Measurements from ENCODE around the gene VARS2.
"Not testable (repeated sequence)": the region's sequence is repeated elsewhere in the genome, so short reads cannot be mapped to it uniquely, and the experiment has no call there.

VARS2 gene

GRCh38 chr6:30903236-30903635 is 10.8 kb upstream of the VARS2 start:
- Histone ChIP-seq H3K4me3 (ENCODE audit: low read depth, low read length) (no peak overlapping the region), H3K9me3 (no peaks in the 10 kb centered on the region), H3K36me3 (no peaks in the 10 kb centered on the region), H3K27me3 (no peaks in the 10 kb centered on the region), H3K4me1 (no peaks in the 10 kb centered on the region)
- TF ChIP-seq, protein P1, sequence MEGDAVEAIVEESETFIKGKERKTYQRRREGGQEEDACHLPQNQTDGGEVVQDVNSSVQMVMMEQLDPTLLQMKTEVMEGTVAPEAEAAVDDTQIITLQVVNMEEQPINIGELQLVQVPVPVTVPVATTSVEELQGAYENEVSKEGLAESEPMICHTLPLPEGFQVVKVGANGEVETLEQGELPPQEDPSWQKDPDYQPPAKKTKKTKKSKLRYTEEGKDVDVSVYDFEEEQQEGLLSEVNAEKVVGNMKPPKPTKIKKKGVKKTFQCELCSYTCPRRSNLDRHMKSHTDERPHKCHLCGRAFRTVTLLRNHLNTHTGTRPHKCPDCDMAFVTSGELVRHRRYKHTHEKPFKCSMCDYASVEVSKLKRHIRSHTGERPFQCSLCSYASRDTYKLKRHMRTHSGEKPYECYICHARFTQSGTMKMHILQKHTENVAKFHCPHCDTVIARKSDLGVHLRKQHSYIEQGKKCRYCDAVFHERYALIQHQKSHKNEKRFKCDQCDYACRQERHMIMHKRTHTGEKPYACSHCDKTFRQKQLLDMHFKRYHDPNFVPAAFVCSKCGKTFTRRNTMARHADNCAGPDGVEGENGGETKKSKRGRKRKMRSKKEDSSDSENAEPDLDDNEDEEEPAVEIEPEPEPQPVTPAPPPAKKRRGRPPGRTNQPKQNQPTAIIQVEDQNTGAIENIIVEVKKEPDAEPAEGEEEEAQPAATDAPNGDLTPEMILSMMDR (IDR thresholded peaks at IDR 0.05; ENCODE audit: low read depth, low read length): no peak
- DNase-seq: no peak

DNA sequence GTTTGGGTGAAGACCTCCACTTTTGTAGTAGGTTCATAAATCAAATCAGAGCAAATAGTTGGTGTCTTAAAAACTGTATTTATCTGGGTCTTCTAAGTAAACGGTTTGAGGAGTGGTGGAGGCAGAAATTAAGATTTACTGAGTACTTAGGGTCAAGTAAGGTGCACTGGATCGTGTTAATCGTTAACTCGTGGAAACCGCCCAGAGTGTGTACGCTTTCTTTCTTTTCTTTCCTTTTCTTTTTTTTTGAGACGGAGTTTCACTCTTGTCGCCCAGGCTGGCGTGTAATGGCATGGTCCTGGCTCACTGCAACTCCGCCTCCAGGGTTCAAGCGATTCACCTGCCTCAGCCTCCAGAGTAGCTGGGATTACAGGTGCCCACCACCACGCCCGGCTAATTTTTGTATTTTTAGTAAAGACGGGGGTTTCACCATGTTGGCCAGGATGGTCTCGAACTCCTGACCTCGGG is 6.7 kb upstream of the VARS2 start:
- DNase-seq, H3K27me3 ChIP-seq, H3K4me1 ChIP-seq, H3K36me3 ChIP-seq, H3K9me3 ChIP-seq: not testable (repeated sequence)
- peak overlapping the region; percentile 99 for H3K4me3 ChIP-seq (ENCODE audit: low read depth, low read length)

DNA sequence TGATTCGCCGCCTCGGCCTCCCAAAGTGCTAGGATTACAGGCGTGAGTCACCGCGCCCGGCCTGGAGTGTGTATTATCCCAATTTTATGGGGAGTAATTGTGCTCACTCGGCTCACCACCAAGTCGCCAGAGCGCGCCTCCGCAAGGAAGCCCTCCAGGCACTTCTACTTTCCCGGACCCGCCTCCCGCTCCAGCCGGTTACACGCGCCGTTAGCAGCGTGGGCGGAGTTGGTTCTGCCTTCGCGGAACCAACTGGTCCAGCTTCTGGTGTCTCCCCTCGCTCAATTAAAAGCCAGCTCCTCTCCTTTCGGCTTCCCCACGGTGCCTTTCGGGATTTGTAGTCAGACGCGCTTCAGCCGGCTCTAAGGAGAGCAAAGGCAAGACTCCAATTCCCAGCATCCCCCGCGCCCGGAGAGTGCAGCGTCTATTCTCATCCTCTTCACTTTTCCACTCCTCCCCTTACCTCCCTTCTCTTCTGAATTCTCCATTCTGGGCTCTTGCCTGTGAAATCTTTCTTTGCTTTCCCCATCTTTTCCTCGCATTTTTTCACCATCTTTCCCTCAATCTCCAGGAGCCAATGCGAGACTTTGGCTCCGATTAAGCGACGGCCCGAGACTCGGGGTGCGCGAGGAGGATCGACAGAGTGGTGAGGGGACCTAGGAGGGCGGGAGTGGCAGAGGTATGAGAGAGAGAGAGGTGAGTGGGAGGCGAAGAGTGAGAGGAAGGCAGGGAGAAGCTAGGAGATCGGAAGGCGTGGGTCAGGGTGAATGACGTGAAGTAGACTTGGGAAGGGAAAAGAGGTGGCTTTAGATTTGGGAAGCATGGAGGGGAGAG is 6.1 kb upstream of the VARS2 start, which contains the start of gene GTF2H4:
TSS of gene GTF2H4 (plus strand) at position 450 of the 834 bp plus-strand sequence.
- no peaks in the 10 kb centered on the region for H3K9me3 ChIP-seq
- peak; percentile 97 for DNase-seq
- H3K27me3 ChIP-seq: no peaks in the 10 kb centered on the region
- H3K36me3 ChIP-seq: peaks cover 7% of the 10 kb centered on the region
- TF ChIP-seq, protein P1 (IDR thresholded peaks at IDR 0.05; ENCODE audit: low read depth, low read length): no peak
- peak within 1 kb of the TSS; percentile 99 for H3K4me3 ChIP-seq (ENCODE audit: low read depth, low read length)
- H3K4me1 ChIP-seq: no peaks in the 10 kb centered on the region

DNA sequence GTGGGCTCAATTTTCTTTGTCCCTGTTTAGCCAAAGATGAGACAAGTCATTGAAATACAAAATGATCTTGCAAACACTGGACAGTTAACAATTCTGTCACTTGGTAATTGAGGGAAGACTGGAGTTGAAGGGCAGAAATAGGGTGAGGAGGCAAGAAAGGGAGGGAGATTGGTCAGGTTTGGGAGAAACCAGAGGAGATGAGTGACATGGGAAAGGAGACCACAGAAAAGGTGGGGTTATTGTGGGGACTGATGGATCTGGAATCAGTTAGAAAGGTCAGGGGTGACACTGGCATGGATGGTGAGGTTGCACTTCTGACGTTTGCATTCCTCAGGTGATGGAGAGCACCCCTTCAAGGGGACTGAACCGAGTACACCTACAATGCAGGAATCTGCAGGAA is 5.3 kb upstream of the VARS2 start:
- H3K9me3 ChIP-seq: no peaks in the 10 kb centered on the region
- peak overlapping the region; percentile 99 for H3K4me3 ChIP-seq (ENCODE audit: low read depth, low read length)
- DNase-seq: no peak
- H3K36me3 ChIP-seq: peaks cover 7% of the 10 kb centered on the region
- TF ChIP-seq, protein P1 (IDR thresholded peaks at IDR 0.05; ENCODE audit: low read depth, low read length): no peak
- no peaks in the 10 kb centered on the region for H3K4me1 ChIP-seq
- H3K27me3 ChIP-seq: no peaks in the 10 kb centered on the region

DNA sequence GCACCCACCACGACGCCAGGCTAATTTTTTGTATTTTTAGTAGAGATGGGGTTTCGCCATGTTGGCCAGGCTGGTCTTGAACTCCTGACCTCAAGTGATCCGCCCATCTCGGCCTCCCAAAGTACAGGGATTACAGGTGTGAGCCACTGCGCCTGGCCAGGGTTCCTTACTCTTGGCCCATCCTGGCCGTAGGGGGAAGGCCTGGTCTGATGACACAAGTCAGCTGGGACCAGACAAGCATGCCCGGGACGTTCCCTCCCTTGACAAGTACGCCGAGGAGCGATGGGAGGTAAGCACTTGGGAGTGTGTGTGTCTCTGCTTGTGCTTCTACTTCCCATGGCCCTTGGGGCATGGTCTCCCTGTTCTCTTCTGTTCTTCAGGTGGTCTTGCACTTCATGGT is 3.6 kb upstream of the VARS2 start:
- not testable (repeated sequence) for H3K4me1 ChIP-seq; H3K4me3 ChIP-seq (ENCODE audit: low read depth, low read length); H3K27me3 ChIP-seq; H3K9me3 ChIP-seq; DNase-seq; H3K36me3 ChIP-seq

DNA sequence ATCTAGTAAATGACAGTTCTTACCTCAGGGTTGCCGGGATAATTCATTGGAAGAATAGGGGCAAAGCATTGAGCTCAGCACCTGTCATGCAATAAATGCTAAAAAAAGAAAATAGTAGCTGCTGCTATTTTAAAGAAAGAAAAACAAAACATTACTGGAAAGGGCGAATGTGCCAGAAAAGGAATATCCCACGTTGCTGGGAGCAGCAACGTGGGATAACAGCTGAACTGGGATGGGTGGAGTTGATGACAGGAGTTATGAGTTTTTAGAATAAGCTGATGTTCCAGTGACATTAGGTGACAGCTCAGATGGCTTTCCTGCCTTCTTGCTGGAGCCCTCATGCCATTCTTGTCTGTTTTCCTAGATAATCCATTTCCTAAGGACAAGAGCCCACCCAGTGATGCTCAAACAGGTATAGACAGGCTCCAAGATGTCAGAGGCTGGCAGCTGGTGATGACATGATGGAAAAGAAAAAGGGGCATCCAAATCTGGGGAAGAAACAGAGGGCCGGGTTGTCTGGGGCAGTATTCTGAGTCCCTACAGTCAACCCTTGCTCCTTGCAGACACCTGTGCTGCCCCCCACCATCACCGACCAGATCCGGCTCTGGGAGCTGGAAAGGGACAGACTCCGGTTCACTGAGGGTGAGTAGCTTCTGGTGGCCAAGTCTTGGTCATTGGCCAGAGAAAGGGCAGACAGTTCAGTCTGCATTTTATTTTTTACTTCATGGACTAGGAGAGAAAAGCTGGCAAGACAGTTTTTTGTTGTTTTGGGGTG is 1.1 kb upstream of the VARS2 start:
- no peaks in the 10 kb centered on the region for H3K27me3 ChIP-seq
- peaks cover 7% of the 10 kb centered on the region for H3K36me3 ChIP-seq
- TF ChIP-seq, protein P1 (IDR thresholded peaks at IDR 0.05; ENCODE audit: low read depth, low read length): no peak
- H3K4me3 ChIP-seq (ENCODE audit: low read depth, low read length): no peak overlapping the region
- H3K9me3 ChIP-seq: no peaks in the 10 kb centered on the region
- no peak for DNase-seq
- peaks cover 3% of the 10 kb centered on the region; the same call in 1 of the 2 replicates for H3K4me1 ChIP-seq

GRCh38 chr6:30913721-30914075 is 340 bp upstream of the VARS2 start:
- peaks cover 3% of the 10 kb centered on the region; the same call in 1 of the 2 replicates for H3K4me1 ChIP-seq
- H3K9me3 ChIP-seq: no peaks in the 10 kb centered on the region
- peak overlapping the region; percentile 51 for H3K4me3 ChIP-seq (ENCODE audit: low read depth, low read length)
- peaks cover 7% of the 10 kb centered on the region for H3K36me3 ChIP-seq
- H3K27me3 ChIP-seq: no peaks in the 10 kb centered on the region
- TF ChIP-seq, protein P1 (IDR thresholded peaks at IDR 0.05; ENCODE audit: low read depth, low read length): no peak
- no peak for DNase-seq
